ENCODE measurements around the gene WFS1. TPM values are rescaled to one million over a fixed set of nuclear protein-coding genes. Genes with fewer than 3 reads are reported as not detected.

Gene WFS1
- total and polyA plus RNA-seq, 2 of the 13 experiments (the other 11 are each of a cell fraction or from before 2014, with no cell fraction given) = 39.1 to 42.2 TPM

DNA sequence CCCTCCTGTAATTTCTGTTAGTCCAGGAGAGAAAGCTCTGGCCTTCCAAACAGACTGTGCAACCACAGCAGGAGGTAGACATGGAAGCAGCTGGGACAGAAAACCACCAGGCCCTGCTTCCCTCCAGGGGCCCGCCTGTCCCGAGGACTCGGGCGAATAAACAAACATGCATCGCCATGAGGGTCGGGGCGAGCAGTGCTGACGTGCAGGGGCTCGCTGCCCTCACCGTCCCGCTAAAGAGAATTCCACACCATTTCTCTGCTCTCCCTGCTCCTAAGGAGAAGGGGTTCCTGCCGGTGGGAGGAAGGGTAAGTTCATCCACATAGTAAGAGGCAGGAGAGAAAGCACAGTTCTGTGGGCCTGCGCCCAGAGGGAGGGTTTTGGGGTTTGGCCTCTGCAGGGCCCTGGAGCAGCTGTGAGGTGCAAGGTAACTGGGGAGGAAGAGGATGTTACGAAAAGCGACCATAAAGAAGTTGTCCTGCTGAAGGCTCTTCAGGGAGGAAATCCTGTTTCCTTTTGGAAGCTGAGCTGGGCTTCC, 54.9 kb downstream of the WFS1 start:
- ChIA-PET POLR2A (interaction anchor here (0.8 to 3.3 kb wide), 2 partner anchors 15 to 60 kb away, joined by 3 to 31 read pairs; no protein-coding TSS in a partner anchor), CTCF (ENCODE audit: low intra/inter-chr PET ratio, low total read pairs) (interaction anchor here (1.4 kb wide), 1 partner anchor 16 kb away, joined by 6 read pairs; no protein-coding TSS in a partner anchor)
- H3K9ac ChIP-seq (ENCODE audit: insufficient read depth, low read depth, low read length) = no peak overlapping the region; the same call in 1 of the 2 replicates
- BruUV-seq (replicated peaks) = no TSS peak
- H3K27ac ChIP-seq (ENCODE audit: extremely low read length, insufficient read depth, low read length) = peak overlapping the region; percentile 23
- no peak for TF ChIP-seq RFX5 (IDR thresholded peaks at IDR 0.05; ENCODE audit: low read depth, low read length)
- no peak for TF ChIP-seq POLR2G (IDR thresholded peaks at IDR 0.05; ENCODE audit: low read depth, low read length)
- no peak for TF ChIP-seq ZFP36 (IDR thresholded peaks at IDR 0.05; ENCODE audit: borderline replicate concordance, low read depth, low read length, partially characterized antibody)
- TF ChIP-seq, protein P1, sequence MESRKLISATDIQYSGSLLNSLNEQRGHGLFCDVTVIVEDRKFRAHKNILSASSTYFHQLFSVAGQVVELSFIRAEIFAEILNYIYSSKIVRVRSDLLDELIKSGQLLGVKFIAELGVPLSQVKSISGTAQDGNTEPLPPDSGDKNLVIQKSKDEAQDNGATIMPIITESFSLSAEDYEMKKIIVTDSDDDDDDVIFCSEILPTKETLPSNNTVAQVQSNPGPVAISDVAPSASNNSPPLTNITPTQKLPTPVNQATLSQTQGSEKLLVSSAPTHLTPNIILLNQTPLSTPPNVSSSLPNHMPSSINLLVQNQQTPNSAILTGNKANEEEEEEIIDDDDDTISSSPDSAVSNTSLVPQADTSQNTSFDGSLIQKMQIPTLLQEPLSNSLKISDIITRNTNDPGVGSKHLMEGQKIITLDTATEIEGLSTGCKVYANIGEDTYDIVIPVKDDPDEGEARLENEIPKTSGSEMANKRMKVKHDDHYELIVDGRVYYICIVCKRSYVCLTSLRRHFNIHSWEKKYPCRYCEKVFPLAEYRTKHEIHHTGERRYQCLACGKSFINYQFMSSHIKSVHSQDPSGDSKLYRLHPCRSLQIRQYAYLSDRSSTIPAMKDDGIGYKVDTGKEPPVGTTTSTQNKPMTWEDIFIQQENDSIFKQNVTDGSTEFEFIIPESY (CRISPR knock-in tag; IDR thresholded peaks at IDR 0.05) = peak; percentile 42; the same call in 1 of the 2 replicates
- TF ChIP-seq, protein P2, sequence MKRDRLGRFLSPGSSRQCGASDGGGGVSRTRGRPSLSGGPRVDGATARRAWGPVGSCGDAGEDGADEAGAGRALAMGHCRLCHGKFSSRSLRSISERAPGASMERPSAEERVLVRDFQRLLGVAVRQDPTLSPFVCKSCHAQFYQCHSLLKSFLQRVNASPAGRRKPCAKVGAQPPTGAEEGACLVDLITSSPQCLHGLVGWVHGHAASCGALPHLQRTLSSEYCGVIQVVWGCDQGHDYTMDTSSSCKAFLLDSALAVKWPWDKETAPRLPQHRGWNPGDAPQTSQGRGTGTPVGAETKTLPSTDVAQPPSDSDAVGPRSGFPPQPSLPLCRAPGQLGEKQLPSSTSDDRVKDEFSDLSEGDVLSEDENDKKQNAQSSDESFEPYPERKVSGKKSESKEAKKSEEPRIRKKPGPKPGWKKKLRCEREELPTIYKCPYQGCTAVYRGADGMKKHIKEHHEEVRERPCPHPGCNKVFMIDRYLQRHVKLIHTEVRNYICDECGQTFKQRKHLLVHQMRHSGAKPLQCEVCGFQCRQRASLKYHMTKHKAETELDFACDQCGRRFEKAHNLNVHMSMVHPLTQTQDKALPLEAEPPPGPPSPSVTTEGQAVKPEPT (CRISPR knock-in tag; IDR thresholded peaks at IDR 0.05; ENCODE audit: low read depth) = no peak
- no peak for TF ChIP-seq ZNF451 (CRISPR knock-in tag; IDR thresholded peaks at IDR 0.05)
- TF ChIP-seq, protein P3, sequence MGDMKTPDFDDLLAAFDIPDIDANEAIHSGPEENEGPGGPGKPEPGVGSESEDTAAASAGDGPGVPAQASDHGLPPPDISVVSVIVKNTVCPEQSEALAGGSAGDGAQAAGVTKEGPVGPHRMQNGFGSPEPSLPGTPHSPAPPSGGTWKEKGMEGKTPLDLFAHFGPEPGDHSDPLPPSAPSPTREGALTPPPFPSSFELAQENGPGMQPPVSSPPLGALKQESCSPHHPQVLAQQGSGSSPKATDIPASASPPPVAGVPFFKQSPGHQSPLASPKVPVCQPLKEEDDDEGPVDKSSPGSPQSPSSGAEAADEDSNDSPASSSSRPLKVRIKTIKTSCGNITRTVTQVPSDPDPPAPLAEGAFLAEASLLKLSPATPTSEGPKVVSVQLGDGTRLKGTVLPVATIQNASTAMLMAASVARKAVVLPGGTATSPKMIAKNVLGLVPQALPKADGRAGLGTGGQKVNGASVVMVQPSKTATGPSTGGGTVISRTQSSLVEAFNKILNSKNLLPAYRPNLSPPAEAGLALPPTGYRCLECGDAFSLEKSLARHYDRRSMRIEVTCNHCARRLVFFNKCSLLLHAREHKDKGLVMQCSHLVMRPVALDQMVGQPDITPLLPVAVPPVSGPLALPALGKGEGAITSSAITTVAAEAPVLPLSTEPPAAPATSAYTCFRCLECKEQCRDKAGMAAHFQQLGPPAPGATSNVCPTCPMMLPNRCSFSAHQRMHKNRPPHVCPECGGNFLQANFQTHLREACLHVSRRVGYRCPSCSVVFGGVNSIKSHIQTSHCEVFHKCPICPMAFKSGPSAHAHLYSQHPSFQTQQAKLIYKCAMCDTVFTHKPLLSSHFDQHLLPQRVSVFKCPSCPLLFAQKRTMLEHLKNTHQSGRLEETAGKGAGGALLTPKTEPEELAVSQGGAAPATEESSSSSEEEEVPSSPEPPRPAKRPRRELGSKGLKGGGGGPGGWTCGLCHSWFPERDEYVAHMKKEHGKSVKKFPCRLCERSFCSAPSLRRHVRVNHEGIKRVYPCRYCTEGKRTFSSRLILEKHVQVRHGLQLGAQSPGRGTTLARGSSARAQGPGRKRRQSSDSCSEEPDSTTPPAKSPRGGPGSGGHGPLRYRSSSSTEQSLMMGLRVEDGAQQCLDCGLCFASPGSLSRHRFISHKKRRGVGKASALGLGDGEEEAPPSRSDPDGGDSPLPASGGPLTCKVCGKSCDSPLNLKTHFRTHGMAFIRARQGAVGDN (CRISPR knock-in tag; IDR thresholded peaks at IDR 0.05) = peak; percentile 35
- TF ChIP-seq PRMT3 (CRISPR knock-in tag; IDR thresholded peaks at IDR 0.05; ENCODE audit: borderline replicate concordance, low read depth) = no peak
- TF ChIP-seq HNRNPUL1 (IDR thresholded peaks at IDR 0.05; ENCODE audit: low read depth, low read length) = no peak
- TF ChIP-seq ZFP36L2 (CRISPR knock-in tag; IDR thresholded peaks at IDR 0.05) = no peak
- TF ChIP-seq NFE2 (CRISPR knock-in tag; IDR thresholded peaks at IDR 0.05) = no peak
- TF ChIP-seq ZBTB38 (CRISPR knock-in tag; IDR thresholded peaks at IDR 0.05) = 0 out of 2 replicates have a peak, but pooled peaks have one; percentile 11
- TF ChIP-seq, protein P4, sequence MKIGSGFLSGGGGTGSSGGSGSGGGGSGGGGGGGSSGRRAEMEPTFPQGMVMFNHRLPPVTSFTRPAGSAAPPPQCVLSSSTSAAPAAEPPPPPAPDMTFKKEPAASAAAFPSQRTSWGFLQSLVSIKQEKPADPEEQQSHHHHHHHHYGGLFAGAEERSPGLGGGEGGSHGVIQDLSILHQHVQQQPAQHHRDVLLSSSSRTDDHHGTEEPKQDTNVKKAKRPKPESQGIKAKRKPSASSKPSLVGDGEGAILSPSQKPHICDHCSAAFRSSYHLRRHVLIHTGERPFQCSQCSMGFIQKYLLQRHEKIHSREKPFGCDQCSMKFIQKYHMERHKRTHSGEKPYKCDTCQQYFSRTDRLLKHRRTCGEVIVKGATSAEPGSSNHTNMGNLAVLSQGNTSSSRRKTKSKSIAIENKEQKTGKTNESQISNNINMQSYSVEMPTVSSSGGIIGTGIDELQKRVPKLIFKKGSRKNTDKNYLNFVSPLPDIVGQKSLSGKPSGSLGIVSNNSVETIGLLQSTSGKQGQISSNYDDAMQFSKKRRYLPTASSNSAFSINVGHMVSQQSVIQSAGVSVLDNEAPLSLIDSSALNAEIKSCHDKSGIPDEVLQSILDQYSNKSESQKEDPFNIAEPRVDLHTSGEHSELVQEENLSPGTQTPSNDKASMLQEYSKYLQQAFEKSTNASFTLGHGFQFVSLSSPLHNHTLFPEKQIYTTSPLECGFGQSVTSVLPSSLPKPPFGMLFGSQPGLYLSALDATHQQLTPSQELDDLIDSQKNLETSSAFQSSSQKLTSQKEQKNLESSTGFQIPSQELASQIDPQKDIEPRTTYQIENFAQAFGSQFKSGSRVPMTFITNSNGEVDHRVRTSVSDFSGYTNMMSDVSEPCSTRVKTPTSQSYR (CRISPR knock-in tag; IDR thresholded peaks at IDR 0.05; ENCODE audit: borderline replicate concordance) = no peak
- ATAC-seq (no peak), DNase-seq (ENCODE audit: low spot score) (no peak), FAIRE-seq (no peak)
- H4K20me1 ChIP-seq (ENCODE audit: insufficient read depth, low read length) = no peaks in the 10 kb centered on the region
- H3K27me3 ChIP-seq (ENCODE audit: control insufficient read depth in 1 of 2, insufficient read depth in 2 of 2, low read length in 2 of 2) = peaks cover 0 to 18% of the 10 kb centered on the region in 2 experiments; a peak in 3 of 5 replicates
- peaks cover 93% of the 10 kb centered on the region for H3K4me1 ChIP-seq (ENCODE audit: insufficient read depth, low read length)
- H3K36me3 ChIP-seq (replicated peaks in 1 of 2; ENCODE audit: control insufficient read depth in 1 of 2, insufficient read depth in 2 of 2, low read length in 2 of 2) = no peaks in the 10 kb centered on the region
- intact Hi-C loops (cut with micrococcal nuclease; ENCODE audit: unreplicated experiment) = no loop called here
- H3K4me3 ChIP-seq (replicated peaks in 1 of 3; ENCODE audit: insufficient read depth in 1 of 3, low read depth in 2 of 3, low read length in 3 of 3) = no peak overlapping the region
- H2AFZ ChIP-seq (ENCODE audit: low read length) = no peak overlapping the region
- 94% methylated on average over 14 of the region's 15 CpGs for WGBS (ENCODE audit: low lambda C conversion rate)
- in situ Hi-C loops (cut with HindIII; ENCODE audit: extremely low pct_ligation_motif_present, low pct_unique_long_range_greater_than_20kb) = no loop called here
- no peak overlapping the region for H3K4me2 ChIP-seq (ENCODE audit: low read depth, low read length)
- H3K9me3 ChIP-seq (ENCODE audit: low read length) = no peaks in the 10 kb centered on the region
- peaks cover 16% of the 10 kb centered on the region for H3K79me2 ChIP-seq (ENCODE audit: insufficient read depth, low read length)
